ENCODE measurements around the gene PTPRR.

- TF ChIP-seq, protein P1, sequence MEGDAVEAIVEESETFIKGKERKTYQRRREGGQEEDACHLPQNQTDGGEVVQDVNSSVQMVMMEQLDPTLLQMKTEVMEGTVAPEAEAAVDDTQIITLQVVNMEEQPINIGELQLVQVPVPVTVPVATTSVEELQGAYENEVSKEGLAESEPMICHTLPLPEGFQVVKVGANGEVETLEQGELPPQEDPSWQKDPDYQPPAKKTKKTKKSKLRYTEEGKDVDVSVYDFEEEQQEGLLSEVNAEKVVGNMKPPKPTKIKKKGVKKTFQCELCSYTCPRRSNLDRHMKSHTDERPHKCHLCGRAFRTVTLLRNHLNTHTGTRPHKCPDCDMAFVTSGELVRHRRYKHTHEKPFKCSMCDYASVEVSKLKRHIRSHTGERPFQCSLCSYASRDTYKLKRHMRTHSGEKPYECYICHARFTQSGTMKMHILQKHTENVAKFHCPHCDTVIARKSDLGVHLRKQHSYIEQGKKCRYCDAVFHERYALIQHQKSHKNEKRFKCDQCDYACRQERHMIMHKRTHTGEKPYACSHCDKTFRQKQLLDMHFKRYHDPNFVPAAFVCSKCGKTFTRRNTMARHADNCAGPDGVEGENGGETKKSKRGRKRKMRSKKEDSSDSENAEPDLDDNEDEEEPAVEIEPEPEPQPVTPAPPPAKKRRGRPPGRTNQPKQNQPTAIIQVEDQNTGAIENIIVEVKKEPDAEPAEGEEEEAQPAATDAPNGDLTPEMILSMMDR (IDR thresholded peaks at IDR 0.05), result no peak
- TF ChIP-seq POLR2A (IDR thresholded peaks at IDR 0.05), result no peak
Observed at GRCh38 chr12:70840656-70841350, 79.7 kb downstream of the PTPRR start.

All from body of pancreas (tissue), 4 donors.